Uterus (tissue), 2 donors: ENCODE measurements around the gene TLE5.

ENCODE experiments used
- POLR2A ChIP-seq, 2 donors: fragments of 450-650 bp; IDR thresholded peaks; one replicate each; pipeline ENCODE4 v1.6.1; 2016; ENCODE audit warnings: antibody characterized with exemption in 2 of 2, mild to moderate bottlenecking in 1 of 2, moderate library complexity in 1 of 2
- TF ChIP-seq, protein P1 (sequence below), 4 experiments: fragments of 200-600 bp in 2 of 4; fragments of 450-650 bp in 2 of 4; sonication (generic) in 2 of 4; IDR thresholded peaks; one replicate each; pipeline ENCODE4 v1.5.1; 2016 to 2019; ENCODE audit warnings: antibody characterized with exemption in 4 of 4, mild to moderate bottlenecking in 2 of 4, moderate library complexity in 1 of 4

DNA sequence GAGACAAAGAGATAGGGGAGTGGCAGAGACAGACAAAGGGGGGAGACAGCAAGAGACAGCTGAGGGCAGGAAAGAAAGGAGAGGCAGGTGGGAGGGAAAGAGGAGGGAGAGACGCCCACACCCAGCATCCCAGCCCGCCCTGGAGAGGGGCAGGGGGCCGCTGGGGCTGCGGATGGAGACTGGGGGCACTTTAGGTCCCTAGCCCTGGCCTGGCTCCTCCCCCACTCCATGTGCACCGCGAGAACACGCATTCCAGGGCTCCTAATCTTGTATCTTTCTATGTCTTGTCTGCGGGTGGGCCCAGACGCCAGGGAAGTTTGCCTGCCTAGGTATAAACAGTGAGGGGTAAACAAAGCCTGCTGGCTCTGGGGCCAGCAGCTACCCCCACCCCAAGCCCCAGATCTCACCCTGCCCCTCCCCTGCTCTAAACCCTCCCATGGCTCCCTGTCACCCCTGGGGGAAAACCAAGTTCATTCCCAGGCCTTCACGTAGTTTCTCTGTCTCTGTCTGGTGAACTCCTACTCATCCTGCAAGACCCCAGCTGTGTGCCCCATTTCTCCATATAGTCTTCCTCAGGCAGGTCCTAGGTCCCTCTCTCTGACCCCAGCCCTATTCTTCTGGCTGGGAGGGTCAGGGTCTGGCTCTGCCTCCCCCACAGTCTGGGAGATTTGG lies 5.7 kb downstream of the TLE5 start:
- TF ChIP-seq, protein P1, sequence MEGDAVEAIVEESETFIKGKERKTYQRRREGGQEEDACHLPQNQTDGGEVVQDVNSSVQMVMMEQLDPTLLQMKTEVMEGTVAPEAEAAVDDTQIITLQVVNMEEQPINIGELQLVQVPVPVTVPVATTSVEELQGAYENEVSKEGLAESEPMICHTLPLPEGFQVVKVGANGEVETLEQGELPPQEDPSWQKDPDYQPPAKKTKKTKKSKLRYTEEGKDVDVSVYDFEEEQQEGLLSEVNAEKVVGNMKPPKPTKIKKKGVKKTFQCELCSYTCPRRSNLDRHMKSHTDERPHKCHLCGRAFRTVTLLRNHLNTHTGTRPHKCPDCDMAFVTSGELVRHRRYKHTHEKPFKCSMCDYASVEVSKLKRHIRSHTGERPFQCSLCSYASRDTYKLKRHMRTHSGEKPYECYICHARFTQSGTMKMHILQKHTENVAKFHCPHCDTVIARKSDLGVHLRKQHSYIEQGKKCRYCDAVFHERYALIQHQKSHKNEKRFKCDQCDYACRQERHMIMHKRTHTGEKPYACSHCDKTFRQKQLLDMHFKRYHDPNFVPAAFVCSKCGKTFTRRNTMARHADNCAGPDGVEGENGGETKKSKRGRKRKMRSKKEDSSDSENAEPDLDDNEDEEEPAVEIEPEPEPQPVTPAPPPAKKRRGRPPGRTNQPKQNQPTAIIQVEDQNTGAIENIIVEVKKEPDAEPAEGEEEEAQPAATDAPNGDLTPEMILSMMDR (IDR thresholded peaks at IDR 0.05), result no peak
- no peak for TF ChIP-seq POLR2A (IDR thresholded peaks at IDR 0.05)
